PC-9 (cell line): ENCODE data around the gene DLG1.

Source experiments
- CTCF ChIP-seq: fragments of 200-600 bp; sonication (generic); conservative IDR thresholded peaks from 2 replicates; pipeline ENCODE4 v1.6.1; 2017; ENCODE audit warnings: mixed run types, antibody characterized with exemption, mild to moderate bottlenecking, moderate library complexity
- EZH2 ChIP-seq: fragments of 200-600 bp; sonication (generic); IDR thresholded peaks from 2 replicates; pipeline ENCODE4 v1.8.0; 2017; ENCODE audit warnings: antibody characterized with exemption, low read depth

GRCh38 chr3:197296545-197296944 lies 1.9 kb downstream of the DLG1 start:
- TF ChIP-seq CTCF: no peak
- TF ChIP-seq EZH2: no peak
